GM21576 (cell line): ENCODE measurements around the gene RRBP1.
"Not testable (repeated sequence)": the region's sequence is repeated elsewhere in the genome, so short reads cannot be mapped to it uniquely, and the experiment has no call there.

ENCODE experiments used
- ATAC-seq: cut with Tn5 transposase; IDR thresholded peaks from one replicate; pipeline ENCODE4 v1.9.1; 2021; ENCODE audit warnings: mild to moderate bottlenecking, moderate library complexity; ENCODE audit not compliant: unreplicated experiment

RRBP1 gene

DNA sequence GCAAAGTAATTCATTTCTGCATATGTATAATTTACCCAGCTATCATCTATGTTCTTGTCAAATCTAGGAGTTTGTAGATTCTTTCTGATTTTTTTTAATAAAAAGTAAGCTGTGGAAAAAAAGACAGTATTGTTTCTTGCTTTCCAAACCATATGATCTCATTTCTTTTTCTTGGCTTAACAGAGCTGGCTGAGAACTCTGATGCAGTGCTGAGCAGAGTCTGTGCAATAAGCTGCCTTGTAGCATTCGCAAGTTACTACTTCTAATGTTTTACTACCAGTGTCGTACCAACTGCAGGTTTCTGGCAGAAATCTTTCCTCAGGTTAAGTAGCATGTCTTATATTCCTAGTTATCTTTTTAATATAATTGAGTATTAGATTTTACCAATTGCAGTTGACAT lies 15.6 kb downstream of the RRBP1 start:
- no peak for ATAC-seq

DNA sequence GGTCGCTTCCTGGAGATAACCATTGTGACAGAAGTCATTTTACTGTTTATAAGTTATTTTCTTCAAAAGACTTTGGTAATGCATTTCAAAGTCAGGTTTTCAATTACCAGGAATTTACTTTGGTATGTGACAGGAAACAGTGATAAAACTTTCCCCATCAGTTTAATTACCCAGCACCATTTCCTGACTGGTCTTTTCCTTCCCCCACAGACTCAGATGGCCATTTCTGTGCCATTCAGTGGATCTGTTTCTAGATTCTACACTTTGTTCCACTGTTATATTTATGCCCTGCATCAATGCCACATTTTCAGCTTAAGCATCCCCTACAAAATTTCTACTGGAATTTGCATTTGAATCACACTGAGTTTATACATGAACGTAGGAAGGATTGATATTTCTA lies 16.3 kb downstream of the RRBP1 start:
- no peak for ATAC-seq

DNA sequence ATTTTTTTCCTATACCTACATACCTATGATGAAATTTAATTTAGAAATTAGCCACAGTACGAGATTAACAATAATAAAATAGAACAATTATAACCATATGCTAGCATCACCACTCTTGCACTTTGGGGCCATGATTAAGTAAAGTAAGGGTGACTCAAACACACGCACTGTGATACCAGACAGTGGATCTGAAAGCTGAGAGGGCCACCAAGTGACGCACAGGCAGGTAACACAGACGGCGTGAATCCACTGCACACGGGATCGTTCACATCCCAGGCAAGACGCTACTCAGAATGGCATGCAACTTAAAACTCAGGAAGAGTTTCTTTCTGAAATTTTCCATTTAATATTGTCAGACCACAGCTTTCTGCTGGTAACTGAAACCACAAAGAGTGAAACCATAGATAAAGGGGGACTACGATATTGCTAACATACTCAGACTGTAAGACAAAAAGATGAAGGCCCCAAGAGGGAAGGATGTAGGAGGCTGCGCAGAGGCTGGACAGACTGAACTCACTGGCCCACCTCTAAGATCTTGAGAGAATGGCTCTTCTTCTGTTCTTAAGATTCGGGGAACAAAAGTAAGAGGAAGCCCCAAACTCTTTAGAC lies 17.9 kb downstream of the RRBP1 start:
- ATAC-seq: no peak

DNA sequence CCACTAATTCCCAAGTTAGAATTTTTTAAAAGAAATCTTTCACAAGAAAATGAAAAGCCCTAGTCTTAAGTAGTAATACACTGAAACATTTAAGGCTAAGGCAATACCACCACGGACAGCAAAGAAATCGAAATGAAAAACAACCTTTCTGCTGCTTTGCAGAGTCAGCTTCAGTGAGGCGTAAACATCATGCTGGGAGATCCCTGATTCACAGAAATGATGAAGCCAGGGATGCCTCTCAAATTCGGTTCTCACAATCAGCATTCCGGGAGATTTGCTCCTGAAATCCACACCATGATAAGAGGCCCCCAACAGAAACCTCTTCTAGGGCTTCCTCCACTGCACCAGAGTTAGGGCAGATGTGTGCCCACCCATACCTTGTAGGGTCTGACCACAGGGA lies 18.6 kb downstream of the RRBP1 start:
- ATAC-seq: no peak

DNA sequence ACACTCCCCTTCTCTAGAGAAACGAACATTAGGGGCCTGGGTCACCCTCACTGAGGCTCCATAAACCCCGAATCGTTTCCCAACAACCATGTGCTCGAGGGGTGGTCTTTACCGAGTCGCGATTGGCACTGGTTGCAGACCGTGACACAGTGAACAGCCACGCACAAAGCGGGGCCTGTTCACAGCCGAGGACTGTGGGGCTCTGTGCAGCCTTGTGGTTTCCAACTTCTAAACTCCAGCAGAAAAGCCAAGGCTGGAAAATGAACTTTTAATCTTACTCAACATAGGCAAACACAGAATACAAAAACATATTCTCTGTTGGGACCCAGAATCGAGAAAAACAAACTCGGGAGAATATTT lies 19.0 kb downstream of the RRBP1 start:
- no peak for ATAC-seq

DNA sequence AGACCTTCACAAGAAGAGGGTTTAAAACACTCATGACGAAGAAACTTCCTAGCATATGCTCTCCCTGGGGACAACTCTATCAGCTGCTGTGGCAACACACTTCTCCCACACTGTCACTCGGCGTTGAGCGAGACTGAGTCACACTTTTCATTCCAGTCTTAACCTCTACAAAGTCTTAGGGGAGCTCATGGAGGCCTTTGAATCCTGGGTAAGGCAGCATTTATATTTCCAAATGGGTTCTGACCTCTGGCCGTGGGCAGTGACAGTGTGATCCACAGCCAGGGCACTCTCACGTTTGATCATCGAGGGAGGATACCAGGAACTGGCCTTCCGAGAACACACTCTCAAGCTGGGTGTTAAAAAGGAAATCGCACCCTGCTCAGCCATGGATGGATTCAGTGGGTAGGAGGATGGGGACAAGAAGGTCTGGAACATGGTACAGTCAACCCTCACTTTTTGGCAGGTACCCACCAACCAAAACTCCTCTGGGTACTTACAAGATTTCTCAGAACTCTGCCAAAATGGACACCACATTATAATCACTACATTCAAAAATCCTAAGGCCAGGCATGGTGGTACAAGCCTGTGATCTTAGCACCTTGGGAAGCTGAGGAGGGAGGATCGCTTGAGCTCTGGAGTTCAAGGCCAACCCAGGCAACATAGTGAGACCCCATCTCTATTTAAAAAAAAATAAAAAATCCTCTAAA lies 19.6 kb downstream of the RRBP1 start:
- no peak for ATAC-seq

DNA sequence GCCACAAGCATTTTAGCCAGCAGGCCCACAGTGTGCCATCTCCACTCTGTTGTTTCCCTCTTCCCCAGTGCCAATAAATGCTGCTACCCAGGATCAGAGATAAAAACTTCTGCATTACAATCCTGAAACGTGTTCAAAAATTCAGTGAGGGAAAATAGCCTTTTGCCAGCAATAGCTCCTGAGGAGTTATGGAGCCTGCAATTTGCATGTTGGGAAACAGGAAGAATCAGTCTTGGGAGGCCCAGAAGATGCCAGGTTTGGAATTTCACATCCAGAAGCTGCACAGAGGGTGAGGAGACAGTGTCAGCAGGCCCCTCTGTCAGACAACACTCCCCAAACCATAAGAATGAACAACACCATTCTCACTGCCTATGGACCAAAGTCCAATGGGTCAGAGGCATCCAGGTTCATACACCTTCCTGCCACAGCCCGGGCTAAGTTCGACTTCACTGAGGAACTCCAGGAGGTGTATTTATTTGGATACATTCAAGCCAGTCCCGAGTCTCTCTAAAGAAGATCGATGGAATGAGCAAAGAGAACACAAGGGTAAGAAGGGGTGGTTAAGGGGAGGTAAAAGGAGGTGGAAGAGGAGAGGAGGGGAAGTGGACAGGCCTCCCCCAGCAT lies 20.8 kb downstream of the RRBP1 start:
- no peak for ATAC-seq

DNA sequence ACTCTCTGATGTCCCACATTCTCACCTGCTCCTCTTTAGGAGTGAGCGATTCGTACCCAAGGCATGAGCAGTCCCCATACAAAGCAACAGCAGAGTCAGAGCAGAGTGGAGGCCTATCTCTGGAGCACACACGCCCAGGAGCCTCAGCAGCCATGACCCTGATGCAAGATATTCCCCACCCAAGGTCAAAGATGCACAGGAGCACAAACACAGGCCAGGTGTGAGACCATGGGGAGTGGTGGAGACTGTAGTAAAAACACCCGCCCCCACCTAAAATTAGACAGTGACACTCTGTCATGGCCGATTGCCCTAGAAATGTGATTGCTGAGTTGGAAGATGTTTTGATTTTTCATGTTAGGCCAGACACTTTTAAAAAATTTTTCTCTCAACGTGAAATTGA lies 21.4 kb downstream of the RRBP1 start:
- no peak for ATAC-seq

DNA sequence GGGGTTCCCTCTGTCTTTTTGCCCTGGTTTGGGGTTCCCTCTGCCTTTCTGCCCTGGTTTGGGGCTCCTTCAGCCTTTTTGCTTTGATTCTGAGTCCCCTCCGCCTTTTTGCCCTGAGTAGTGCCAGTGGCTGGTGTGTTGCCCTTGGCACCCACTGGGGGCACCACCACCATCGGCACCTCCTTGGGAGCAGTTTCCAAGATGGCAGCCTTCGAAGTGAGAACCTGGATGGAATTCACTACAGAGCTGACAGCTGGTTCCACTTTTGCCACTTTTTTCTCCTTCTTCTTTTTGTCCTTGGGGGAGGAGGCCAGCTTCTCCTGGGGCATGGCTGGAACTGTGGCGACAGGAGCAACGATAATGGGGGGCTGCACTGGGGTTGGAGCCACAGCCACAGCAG lies 22.2 kb downstream of the RRBP1 start:
- ATAC-seq: no peak

DNA sequence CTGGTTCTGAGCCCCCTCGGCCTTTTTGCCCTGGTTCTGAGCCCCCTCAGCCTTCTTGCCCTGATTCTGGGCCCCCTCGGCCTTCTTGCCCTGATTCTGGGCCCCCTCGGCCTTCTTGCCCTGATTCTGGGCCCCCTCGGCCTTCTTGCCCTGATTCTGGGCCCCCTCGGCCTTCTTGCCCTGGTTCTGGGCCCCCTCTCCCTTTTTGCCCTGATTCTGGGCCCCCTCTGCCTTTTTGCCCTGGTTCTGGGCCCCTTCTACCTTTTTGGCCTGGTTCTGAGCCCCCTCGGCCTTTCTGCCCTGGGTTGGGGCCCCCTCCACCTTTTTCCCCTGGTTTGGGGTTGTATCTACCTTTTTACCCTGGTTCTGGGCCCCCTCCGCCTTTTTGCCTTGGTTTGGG lies 22.7 kb downstream of the RRBP1 start:
- not testable (repeated sequence) for ATAC-seq

DNA sequence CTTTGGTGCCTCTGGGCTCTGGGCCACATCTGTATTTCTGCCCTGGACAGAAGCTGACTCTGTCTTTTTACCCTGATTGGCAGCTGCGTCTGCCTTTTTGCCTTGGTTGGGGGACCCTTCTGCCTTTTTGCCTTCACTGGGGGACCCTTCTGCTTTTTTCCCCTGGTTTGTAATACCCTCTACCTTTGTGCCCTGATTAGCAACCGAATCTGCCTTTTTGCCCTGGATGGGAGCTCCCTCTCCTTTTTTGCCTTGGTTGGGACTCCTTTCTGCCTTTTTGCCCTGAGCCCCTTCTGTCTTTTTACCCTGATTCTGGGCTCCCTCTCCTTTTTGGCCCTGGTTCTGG lies 23.4 kb downstream of the RRBP1 start:
- no peak for ATAC-seq

DNA sequence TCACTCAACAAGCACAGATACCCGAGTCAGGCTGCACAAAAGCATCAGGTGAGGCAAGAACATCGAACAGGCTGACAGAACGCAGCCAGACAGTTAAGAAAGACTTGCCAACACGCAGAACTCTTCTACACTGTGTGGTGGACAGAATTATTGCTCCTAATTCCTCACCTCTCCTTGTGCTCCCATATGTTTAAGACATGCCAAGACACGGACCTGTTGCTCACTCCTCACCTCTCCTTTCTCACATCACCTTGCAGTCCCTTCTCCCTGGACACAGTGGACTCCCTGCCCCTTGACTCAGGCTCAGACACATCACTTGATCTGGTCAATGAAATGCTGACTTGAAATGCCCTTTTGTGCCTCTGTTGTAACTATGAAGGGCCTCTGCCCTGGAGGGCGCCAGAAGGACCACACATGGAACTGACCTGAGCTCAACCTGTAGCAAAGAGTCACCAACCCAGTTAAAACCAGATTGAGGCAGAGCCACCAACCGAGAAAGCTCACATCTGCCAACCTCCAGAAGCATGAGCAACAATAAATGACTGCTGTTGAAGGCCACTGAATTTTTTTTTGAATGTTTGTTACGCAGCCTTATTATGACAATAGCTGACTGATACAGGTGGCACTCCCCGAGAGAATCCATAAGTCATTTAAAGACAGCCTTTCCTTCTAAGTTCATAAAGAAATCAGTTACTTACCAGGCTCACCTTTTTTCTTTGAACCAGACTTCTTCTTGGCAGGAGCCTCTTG lies 24.0 kb downstream of the RRBP1 start:
- no peak for ATAC-seq

DNA sequence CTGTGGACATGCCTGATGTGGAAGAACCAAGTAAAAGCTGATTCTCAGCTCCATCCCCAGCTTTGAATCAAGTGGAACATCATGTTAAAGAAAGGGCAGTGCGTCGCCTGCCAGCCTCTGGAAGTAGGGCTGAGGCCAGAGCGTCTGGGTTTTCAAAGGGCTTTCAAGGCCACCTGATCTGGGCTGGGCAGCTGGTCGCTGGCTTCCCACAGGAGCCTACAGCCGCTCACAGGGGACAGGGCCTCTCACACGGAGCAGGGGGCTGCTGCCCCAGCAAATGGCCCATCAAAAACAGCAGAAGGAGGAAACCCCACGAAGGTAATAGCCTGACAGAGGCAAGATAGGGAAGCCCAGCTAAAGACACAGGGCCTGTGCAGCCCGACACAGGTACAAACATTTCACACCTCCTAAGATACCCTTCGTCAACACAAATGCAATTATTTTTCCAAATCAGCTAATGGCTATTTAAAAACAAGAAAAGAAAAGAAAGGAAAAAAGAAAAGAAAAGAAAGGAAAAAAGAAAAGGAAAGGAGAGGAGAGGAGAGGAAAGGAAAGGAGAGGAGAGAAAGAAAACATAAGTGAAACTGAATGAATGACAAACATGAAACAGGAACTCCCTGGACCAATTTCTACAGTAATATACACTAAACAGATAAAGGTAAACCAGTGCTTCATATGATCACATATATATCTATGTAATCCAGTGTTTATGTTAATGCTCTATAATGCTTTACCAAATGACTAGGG lies 24.8 kb downstream of the RRBP1 start:
- ATAC-seq: no peak

DNA sequence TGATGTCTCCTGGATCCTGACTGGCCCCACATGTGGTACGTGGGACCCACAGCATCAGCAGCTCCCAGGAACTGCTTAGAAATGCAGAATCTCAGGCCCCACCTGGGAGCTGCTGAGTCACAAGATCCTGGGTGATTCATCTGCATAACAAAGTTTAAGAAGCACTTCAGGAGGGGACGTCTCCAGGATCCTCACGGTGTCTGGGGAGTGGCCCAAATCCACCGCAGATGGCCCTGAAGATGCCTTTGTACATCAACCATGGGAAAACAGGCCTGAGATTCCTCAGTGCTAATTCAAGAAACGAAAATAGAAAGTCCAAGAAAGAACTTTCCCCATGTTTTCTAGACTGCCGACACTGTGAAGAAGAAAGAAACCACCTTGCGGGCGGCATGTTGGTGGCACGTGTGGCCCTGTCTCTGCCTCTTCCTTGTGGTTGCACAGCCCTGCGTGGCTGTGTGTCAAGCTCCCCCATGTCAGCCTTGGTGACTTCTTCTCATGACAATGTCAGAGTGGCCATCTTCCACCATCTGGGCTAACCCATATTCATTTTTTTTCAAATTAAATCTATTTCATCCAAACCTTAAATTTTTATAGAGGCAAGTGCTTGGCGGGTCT lies 26.1 kb downstream of the RRBP1 start:
- ATAC-seq: no peak

DNA sequence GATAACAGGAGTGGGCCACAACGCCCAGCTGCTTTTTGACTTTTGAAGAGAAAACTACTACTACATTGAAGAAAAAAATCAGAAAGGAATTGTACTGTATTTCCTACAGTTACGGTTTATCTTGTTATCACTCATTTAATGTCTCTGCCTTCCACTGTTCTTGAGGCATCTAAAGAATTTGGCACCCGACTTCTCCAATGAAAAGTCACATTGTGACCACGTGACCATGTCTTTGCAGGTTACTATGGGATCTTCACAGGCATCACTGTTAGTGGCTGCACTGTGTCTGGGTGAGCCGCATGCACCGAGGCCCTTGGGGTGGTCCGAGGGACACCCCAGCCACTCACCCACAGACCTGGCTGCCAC lies 26.8 kb downstream of the RRBP1 start:
- no peak for ATAC-seq

DNA sequence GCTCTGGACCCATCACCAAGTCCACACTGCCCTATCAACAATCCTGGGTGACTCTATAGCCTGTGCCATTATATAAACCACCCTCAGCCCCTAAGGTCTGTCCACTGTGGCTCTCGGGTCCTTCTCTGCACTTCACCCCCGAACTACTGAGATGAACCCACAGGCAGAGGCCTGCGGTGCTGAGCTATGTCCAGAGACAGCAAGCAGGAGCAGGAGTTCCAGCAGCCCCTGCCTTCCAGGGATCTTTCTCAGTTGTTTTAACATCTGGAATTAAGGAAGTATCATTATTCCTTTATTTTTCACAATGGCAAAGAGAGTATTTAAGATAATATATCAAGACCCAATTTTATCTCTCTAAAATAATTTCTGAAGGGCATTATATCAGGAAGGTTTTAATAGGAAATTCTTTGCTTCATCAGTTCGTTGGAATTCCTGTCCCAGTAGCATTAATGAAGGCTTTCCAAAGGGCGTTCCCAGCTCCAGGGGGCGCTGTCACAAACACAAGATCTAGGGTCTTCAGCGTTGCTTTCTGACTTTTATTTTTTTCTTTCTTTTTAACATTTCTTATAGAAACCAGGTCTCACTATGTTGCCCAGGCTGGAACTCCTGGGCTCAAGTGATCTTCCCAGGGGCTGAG lies 27.3 kb downstream of the RRBP1 start:
- ATAC-seq: no peak

DNA sequence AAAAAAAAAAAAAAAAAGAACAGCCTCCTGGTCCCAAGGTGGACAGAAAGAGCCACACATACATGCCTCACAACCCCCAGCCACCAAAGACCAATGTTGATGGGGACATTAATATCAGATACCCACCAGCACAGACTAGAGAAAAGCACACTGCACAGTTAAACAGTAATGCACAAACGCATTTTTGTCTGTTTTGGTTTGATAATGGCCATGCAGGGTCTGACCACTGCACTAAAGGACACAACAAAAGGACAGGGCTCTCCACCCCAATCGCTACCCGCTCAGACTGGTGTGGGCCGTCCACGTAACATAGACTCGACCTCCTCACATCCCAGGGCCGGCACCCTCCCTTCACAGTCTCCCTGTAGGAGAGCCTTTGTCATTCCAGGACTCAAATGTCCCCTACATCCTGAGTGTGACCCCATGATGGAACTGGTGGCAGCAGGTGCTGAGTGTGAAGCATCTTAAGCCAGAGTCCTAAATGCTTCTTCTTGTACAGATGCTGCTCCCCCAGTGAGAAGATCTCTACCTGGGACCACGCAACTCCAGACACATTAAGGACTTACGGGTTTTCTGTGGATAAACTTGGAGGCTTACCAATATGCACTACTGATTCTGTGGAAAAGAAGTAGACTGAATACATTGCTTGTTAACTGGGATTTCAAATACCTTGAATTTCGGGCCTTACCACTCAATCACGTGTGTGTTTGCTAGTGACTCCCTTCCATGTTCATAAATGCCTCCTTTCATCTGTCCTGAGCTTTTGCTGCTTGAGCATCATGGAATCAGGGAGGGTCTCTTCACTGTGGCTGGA lies 28.0 kb downstream of the RRBP1 start:
- ATAC-seq: no peak

DNA sequence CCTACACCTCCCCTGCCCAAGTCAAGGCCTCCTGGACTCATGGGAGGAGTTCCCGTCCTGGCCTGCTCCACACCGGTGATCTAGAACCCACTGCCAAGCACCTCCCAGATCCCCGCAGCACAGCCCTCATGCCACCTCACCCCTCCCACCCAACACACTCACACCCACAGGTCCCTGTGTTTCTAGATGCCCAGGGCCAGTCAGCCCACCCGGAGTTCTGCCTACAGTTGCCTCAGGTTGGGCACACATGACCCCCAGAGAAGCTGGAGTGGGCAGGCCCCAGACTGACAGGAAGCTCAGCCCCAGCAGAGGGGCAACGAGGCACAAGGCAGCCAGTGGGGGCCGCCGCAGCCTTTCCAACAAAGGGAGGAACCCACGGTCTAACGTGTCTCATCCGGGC lies 29.6 kb downstream of the RRBP1 start:
- ATAC-seq: no peak

DNA sequence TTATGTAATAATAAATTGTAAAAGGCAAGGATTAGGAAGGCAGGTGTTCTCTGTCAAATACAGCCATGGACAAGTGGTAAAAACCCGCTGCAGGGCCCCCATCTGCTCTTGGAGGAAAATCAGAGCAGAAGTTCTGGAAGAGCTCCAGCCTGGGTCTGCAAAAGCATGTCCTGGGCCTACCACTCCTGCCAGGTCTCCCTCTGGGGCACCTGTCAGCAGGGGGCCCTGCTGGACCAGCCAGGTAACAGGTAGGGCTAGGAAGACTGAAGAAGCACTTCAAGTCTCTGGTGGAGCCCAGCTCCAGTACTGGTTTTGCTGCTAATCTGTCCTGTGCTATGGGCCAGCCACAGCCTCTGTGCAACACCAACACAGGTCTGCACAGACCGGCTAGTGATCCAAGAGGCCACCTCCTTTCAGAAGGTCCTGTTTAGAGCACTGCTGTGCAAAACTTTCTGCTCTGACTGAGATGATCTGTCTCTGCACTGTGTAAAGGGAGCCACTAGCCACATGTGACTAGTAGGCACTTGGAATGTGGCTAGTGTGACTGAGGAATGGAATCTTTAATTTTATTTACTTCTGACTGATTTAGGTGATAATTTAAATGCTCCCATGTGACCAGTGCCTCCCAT lies 30.2 kb downstream of the RRBP1 start:
- no peak for ATAC-seq
